Activated CD8-positive, alpha-beta T cell treated with anti-CD3 and anti-CD28 coated beads for 36 hours (primary cell): ENCODE data around the gene PRXL2B. TPM values are rescaled to one million over a fixed set of nuclear protein-coding genes. Genes with fewer than 3 reads are reported as not detected.

ENCODE experiments used
- ATAC-seq: fragments of 200-7000 bp; cut with Tn5 transposase; one replicate; pipeline ENCODE4 v1.10.0; 2021; ENCODE audit warnings: mild to moderate bottlenecking, moderate library complexity
- CTCF ChIA-PET: fragments of 350-600 bp; sonication (Branson Sonifier 250); formaldehyde crosslinking; loops from one replicate; lab custom pipeline; 2021; ENCODE audit warnings: antibody characterized with exemption; lab: Charles Lee
- POLR2A ChIA-PET: fragments of 350-600 bp; sonication (Branson Sonifier 250); formaldehyde crosslinking; loops from one replicate; lab custom pipeline; 2021; ENCODE audit warnings: antibody characterized with exemption; lab: Charles Lee
- DNase-seq: peaks from one replicate; pipeline ENCODE4 v3.0.0-alpha.2; 2020
- H3K27ac Mint-ChIP-seq: one replicate; pipeline ENCODE4 v1.8.0; 2021; ENCODE audit warnings: mild to moderate bottlenecking, mixed read lengths
- H3K27me3 Mint-ChIP-seq: one replicate; pipeline ENCODE4 v1.8.0; 2021; ENCODE audit warnings: mixed read lengths
- H3K36me3 Mint-ChIP-seq: one replicate; pipeline ENCODE4 v1.8.0; 2021; ENCODE audit warnings: low read depth, mixed read lengths
- H3K4me1 Mint-ChIP-seq: one replicate; pipeline ENCODE4 v1.8.0; 2021; ENCODE audit warnings: low read depth, mixed read lengths
- H3K4me3 Mint-ChIP-seq: one replicate; pipeline ENCODE4 v1.8.0; 2021; ENCODE audit warnings: mild to moderate bottlenecking, moderate library complexity, mixed read lengths
- H3K9me3 Mint-ChIP-seq: one replicate; pipeline ENCODE4 v1.8.0; 2021; ENCODE audit warnings: mixed read lengths
- intact Hi-C: fragments of 100-400 bp; cut with micrococcal nuclease; formaldehyde crosslinking; loops from one replicate; pipeline ENCODE4 v1.10.0; 2022
- total RNA-seq, 2 experiments: library from RNA; stranded (reverse); gene quantifications; one replicate each; pipeline ENCODE4 v1.2.3, GENCODE V29; 2021
- TF ChIP-seq, protein P1 (sequence below): fragments of 200-600 bp; IDR thresholded peaks from one replicate; pipeline ENCODE4 v1.8.0; 2022; ENCODE audit warnings: antibody characterized with exemption, mild to moderate bottlenecking

Gene PRXL2B
- total RNA-seq, 2 experiments from 2014 or later: 39.1 to 43.6 TPM

DNA sequence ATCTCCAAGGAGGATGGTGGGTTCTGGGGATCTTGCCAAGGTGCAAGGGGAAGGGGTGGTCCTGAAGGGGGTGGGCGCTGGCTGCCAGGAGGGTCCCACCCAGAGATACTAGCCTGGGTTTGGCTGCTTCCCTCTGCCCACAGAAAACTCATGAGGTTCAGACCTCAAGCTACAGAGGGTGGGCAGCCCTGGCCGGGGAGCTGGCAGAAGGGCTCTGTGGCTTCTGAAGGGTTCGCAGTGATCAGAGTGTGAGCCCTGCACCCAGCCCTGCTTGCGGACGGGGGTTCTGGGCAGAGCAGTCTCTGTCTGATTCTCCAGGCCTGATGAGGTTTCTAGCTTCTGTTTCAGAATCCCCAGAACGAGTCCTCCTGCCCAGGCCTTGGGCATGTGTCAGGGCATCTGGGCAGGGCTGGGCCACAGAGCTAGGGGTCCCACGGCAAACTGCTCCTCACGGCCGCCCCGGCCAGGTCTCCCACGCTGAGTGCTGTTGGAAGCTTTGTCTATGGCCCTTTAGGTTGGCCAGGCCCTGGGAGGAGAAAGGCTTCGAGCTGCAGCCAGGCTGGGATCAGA is 46.9 kb downstream of the PRXL2B start:
- Mint-ChIP-seq H3K9me3 (peaks cover 13% of the 10 kb centered on the region), H3K27ac (no peak overlapping the region), H3K4me3 (no peak overlapping the region), H3K36me3 (no peaks in the 10 kb centered on the region), H3K27me3 (peaks cover 21% of the 10 kb centered on the region), H3K4me1 (no peaks in the 10 kb centered on the region)
- no peak for DNase-seq
- ChIA-PET POLR2A (no interaction called here), CTCF (no interaction called here)
- no peak for ATAC-seq
- TF ChIP-seq, protein P1, sequence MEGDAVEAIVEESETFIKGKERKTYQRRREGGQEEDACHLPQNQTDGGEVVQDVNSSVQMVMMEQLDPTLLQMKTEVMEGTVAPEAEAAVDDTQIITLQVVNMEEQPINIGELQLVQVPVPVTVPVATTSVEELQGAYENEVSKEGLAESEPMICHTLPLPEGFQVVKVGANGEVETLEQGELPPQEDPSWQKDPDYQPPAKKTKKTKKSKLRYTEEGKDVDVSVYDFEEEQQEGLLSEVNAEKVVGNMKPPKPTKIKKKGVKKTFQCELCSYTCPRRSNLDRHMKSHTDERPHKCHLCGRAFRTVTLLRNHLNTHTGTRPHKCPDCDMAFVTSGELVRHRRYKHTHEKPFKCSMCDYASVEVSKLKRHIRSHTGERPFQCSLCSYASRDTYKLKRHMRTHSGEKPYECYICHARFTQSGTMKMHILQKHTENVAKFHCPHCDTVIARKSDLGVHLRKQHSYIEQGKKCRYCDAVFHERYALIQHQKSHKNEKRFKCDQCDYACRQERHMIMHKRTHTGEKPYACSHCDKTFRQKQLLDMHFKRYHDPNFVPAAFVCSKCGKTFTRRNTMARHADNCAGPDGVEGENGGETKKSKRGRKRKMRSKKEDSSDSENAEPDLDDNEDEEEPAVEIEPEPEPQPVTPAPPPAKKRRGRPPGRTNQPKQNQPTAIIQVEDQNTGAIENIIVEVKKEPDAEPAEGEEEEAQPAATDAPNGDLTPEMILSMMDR: no peak
- intact Hi-C loops: no loop called here

DNA sequence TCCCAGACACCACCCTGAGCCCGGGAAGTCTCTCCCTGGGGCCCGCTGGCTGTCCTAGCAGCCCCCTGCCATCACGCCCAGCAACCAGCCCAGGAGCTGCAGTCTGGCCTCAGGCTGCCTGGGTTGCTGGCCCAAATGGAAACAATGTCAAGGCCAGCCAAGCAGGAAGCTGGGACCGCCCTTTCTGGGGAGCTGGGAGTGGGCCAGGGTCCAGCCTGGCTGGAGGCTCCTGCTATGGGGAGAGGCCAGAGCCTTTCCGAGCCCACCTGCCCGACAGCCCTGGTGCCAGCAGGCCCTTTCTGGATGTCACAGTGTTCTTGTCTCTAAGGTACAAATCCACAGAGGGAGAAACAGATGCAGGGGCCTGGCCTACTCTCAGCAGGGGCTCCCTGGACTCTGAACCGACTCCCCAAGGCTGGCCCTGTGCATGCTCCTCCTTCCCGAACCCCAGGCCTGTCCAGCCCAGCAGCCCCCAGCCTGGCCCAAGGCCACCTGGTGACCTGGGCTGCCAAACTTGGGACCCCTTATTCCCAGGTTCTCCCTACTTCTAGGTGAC is 47.4 kb downstream of the PRXL2B start:
- ChIA-PET CTCF (no interaction called here), POLR2A (no interaction called here)
- peaks cover 21% of the 10 kb centered on the region for H3K27me3 Mint-ChIP-seq
- DNase-seq (no peak), ATAC-seq (no peak)
- H3K4me1 Mint-ChIP-seq: no peaks in the 10 kb centered on the region
- TF ChIP-seq, protein P1: no peak
- intact Hi-C loops: no loop called here
- H3K36me3 Mint-ChIP-seq: no peaks in the 10 kb centered on the region
- peaks cover 13% of the 10 kb centered on the region for H3K9me3 Mint-ChIP-seq
- no peak overlapping the region for H3K27ac Mint-ChIP-seq
- H3K4me3 Mint-ChIP-seq: no peak overlapping the region

DNA sequence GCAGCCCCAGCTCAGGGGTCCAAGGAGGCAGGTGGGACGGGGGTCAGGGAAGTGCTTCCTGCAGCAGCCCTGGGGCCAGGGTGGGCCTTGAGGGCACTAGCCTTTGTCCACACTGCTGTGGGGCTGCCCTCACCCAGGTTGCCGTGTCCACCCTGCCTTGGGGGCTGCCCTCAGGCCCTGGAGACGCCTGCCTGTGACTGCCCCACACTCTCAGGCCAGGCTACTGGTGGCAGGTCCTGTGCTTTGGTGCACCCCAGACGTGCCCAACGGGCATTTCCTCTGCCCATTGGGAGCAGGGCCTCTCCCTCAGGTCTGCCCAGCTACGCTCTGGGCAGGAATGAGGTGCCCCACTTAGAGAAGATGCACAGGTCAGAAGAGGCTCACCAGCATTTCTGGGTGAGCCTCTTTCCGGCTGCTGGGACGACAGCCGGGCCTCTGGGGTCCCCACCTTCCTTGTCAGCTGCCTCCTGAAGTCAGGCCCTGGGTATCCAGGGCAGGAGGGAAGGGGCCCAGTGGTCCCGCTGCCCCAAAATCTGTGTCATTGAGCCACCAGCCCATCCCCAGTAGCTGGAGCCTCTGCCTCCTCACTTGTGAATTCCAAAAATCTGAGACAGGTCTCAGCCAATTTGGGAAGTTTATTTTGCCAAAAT is 48.9 kb downstream of the PRXL2B start:
- no peak overlapping the region for H3K4me3 Mint-ChIP-seq
- no peaks in the 10 kb centered on the region for H3K36me3 Mint-ChIP-seq
- TF ChIP-seq, protein P1: no peak
- ChIA-PET CTCF (no interaction called here), POLR2A (no interaction called here)
- ATAC-seq: no peak
- DNase-seq: no peak
- H3K9me3 Mint-ChIP-seq: peaks cover 11% of the 10 kb centered on the region
- peaks cover 11% of the 10 kb centered on the region for H3K27me3 Mint-ChIP-seq
- no peaks in the 10 kb centered on the region for H3K4me1 Mint-ChIP-seq
- intact Hi-C loops: no loop called here
- H3K27ac Mint-ChIP-seq: no peak overlapping the region

DNA sequence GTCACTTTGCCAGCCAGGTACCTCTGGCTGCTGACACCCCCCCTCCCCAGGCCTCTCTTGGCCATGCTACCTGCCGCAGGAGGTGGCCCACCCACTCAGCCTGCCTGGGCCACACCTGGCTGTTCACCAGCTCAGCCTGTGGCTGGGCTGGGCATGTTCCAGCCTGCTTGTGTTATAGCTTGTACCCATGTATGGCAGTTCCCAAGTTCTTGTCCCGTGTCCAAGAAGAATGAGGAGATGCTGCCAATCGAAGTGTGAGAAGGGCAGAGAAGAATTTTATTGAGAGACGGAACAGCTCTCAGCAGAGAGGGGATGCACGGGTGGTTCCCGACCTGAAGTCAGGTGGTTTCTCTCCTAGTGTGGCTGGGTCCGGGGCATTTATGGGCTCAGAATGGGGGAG is 50.2 kb downstream of the PRXL2B start:
- Mint-ChIP-seq H3K27ac (no peak overlapping the region), H3K36me3 (no peaks in the 10 kb centered on the region), H3K27me3 (peaks cover 3% of the 10 kb centered on the region), H3K4me3 (no peak overlapping the region), H3K9me3 (peaks cover 7% of the 10 kb centered on the region), H3K4me1 (no peaks in the 10 kb centered on the region)
- POLR2A ChIA-PET: interaction anchor here (0.7 kb wide), 1 partner anchor 14 kb away, joined by 3 read pairs; no protein-coding TSS in a partner anchor
- ATAC-seq (no peak), DNase-seq (no peak)
- intact Hi-C loops: no loop called here
- CTCF ChIA-PET: interaction anchor here (1.2 kb wide), 1 partner anchor 11 kb away, joined by 3 read pairs; no protein-coding TSS in a partner anchor
- TF ChIP-seq, protein P1: no peak
